NCI-H2107 treated with DMSO at 0.1 percent for 48 hours (cell line): ENCODE data around the gene SPRY4.
"Not testable (repeated sequence)": the region's sequence is repeated elsewhere in the genome, so short reads cannot be mapped to it uniquely, and the experiment has no call there.

Experiments used
- DNase-seq: peaks from one replicate; lab custom pipeline; 2025; ENCODE audit not compliant: unreplicated experiment; lab: John Stamatoyannopoulos, UW

SPRY4 gene

DNA sequence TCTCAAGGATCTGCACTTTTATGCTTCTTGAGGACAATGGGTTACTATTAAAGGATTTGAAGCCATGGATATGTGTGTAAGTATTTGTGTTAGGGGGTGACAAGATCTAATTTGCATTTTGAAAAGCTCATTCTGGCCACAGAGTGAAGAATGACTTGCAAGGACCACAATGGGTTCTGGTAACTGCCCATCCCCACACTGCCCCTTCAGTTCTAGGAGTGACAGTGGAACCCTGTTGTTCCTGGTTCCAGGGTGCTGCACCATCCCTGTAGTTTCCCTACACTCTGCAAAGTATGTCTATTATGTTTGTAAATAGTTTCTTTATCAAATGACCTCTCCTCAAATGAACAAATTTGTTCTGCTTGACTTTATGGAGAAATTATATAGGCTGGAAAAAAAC, 9.7 kb upstream of the SPRY4 start:
- DNase-seq: no peak

DNA sequence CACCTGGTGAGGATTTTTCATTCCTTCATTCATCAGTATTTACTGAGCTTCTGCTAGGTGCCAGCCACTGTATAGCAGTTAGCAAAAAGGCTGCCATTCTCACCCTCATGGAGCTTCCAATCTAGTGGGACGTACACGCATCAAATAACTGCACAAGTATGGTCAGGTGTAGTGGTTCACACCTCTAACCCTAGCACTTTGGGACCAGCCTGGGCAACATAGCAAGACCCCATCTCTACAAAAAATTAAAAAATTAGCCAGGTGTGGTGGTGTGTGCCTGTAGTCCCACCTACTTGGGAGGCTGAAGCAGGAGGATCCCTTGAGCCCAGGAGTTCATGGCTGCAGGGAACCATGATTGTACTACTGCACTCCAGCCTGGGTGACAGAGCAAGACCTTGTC, 8.9 kb upstream of the SPRY4 start:
- not testable (repeated sequence) for DNase-seq

DNA sequence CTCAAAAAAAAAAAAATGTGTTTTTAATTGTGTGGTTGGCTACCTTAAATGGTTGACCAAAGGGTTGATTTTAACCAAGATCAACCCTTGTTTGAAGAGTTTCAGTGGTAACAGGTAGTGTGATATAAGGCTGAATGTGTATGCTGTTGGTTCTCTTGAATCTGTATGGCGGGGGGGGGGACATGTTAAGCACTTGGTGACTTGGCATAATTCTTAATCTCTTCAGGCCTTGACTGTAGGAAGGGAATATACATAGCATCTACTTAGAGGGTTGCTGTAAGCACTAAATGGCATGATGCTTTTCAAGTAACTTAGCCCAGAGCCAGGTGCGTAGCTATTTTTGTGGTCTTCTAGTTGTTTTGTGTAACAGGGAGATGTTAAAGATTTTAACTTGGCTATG, 5.6 kb upstream of the SPRY4 start:
- no peak for DNase-seq

DNA sequence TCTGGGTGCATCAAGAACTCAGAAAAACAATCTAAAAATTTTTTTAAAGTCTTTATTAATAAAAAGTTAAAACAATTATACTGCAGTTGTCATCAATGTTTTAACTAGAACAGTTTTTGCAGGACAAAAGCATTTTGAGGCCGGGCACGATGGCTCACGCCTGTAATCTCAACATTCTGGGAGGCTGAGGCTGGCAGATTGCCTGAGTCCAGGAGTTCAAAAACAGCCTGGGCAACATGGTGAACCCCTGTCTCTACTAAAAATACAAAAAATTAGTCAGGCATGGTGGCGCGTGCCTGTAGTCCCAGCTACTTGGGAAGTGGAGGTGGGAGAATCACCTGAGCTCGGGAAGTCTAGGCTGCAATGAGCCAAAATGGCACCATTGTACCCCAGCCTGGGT, 5.2 kb upstream of the SPRY4 start:
- DNase-seq: no peak

DNA sequence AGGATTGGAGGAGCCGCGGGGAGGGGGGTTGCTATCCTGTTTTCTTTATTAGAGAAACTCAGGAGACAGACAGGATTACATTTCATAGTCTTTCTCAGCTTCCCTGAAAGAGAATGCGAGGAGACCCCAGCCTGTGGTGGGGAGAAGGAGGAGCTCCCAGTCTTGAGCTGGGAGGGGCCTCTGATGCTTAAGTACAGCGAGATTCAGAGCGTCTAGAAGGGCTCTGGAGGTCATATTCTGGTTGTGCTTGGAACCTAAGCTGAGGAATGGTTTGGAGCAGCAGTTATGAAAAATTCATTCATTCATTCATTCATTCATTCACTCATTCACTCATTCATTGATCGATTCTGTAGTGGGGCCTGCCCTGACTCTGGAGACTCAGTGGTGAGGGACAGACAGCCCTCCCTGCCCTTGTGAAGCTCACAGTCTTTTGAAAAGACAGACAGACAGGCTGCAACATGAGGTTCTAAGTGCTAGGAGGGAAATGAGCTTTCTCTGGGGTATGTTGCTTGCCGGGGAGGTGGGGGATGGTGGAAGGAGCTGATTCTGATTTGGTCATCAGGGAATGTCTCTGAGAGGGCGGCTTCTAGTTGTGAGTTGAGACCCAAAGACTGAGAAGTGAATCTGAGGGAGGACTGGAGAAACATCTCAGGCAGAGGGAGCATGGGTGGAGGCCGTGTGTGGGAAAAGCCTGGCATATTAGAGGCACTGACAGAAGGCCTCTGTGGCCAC, 2.5 kb upstream of the SPRY4 start:
- DNase-seq: no peak

DNA sequence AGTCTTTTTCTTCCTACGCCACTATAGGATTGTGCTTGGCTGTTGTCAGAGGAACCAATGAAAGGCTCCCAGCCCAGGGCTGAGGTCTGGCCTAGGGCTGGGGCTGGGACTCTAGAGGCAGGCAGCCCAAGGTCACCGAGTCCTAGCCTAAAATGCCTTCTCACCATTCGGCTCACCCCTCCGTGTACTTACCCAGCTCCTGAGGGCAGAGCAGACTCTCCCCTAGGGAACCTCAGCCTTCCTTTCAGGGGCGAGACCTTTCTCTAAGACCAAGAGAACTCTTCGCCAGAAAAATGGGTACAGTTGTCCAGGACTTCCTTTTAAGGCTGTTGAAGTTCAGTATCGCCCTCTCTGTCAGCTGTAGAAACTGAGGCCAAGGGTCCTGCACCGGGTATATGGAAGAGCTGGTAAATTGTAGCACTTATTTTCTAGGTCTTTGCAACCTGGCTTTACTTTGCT, 1.7 kb upstream of the SPRY4 start:
- no peak for DNase-seq

DNA sequence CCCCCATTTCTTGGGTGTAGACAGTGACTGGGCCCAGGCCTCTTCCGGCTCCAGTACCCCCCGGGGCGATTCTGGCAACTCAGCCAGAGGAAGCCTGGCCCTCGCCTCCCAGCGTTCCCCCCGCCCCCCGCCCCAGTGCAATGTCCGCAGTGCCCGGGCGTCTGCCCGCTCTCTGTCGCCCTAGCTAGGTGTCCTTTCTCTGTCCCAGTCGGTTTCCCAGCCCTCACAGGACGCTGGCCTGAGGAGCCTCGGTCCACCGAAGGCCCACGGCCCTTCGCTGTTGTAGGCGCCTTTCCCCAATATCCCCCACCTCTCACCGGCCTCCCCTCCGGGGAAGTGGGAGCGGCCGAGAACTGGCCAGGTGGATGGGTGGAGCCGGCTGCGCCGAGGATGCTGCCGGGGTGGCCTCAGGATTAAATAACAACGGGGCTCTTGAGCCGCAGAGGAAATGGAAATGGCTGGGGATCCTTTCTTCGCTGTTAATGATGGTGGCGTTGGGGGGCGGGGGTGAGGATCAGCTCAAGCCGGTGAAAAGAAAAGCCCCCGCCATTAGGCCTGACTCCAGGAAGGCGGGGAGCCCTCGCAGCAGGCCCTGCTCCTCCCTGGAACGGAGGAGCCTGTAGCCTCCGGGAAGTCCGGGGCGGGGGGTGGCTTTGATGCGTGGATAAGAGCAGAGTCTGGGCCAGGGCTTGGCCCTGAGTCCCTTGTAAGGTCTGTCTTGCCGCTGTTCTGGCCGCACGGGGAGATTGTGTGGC, 1.1 kb upstream of the SPRY4 start:
- DNase-seq: peak; percentile 2

DNA sequence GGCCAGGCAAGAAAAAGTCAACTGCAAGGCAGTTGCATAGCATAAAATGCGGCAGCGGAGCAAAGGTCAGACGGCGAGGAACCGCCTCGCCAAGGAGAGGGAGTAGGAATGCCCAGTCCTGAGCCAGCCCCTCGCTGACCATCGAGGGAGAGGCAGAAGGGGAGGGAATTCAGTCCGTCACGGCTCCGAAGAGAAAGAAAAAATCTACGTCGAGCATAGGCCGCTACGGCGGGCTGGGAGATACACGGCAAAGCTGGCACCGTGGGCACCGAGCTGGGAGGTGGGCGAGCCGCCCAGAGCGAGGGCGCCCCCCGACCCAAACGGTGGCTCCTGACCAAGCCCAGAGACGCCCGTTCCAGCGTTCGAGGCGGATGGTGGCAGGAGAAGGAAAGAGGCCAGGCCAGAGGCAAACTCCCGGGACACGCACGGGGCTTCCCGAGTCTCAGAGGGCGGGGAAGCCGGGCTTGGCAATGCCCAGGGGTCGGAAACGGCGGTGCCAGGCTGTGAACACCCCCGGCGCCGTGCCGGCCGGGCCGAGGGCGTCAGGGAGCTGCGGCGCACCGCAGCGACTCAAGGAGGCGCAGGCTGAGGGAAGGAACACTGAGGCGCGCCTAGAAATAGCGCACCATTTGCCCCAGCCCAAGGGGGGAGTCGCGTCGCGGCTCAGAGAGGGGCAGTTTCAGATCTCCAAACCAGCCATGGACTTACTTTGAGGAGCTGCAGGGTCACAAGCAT, 518 bp downstream of the SPRY4 start:
- no peak for DNase-seq

DNA sequence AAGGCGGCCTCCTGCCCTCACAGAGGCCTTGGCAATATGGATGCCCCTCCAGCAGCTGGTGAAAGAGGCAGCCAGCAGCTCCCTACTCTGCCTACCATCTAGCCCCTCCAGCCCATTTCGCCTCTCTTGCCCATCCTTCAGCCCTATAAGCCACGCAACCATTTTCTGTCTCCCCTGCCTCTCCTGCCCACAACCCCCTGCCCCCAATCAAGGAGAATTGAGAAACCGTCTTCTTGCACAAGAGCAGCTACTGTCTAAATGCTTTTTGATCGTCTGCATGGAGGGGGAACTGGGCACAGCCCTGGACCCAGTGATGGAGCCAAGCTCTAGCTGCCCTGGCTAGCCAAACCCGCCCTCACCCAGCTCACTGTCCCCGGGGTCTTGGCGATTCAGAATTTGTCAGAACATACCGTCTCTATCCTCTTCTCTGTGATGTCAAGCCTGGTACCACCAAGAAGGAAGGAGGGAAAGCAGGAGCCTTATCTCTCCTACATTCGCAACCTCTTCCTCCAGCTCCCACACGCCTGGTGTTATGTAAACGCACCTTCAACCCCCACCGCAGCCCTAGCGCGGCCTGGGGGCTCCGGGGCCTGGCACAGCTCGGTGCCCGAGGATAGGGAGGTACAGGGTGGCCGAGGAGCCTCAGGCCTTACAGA, 1.2 kb downstream of the SPRY4 start:
- DNase-seq: no peak

DNA sequence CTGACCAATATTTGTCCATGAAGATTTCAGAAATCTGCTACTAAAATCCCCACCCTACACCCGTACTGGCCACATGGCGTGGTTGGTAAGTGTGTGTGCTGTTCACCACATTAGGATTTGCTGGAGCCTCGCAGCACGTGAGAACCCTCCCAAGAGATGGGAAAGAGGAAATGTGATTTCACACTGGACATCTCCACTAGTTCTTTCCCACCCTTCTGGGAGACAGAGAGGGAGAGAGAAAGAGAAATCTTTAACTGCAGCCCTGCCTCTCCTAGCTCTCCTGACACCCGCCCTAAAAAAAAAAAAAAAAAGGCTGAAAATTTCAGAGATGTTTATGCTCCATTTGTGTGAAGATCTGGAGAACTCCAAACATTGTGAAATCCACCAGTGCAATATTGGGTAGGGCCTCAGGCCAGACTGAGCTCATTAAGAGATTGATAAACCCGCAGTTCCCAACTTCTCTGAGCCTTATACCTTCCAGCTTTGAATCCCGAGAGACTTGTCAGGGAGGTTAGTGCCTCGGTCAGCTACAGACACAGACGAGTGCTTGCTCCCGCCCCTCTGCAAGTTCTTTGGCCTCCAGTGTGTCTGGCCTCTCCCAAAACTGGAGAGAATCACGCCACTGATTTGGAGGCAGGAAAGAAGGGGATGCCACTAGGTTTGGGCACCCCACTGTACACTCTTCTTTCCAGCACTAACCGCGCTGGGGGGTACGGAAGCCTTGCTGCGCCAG, 1.9 kb downstream of the SPRY4 start:
- no peak for DNase-seq

DNA sequence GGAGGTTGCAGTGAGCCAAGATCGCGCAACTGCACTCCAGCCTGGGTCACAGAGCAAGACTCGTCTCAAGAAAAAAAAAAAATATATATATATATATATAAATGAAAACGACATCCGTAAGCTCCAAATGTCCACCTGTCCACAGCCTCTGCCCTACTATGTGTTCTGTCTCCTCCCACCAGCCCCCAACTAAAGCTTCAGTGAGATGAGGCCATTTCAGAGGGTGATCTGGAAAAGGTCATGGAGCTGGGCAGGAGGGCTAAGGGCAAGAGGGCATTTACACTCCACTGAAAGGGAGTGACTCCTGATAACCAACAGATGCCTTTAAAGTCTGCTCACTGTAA, 2.4 kb downstream of the SPRY4 start:
- DNase-seq: no peak

DNA sequence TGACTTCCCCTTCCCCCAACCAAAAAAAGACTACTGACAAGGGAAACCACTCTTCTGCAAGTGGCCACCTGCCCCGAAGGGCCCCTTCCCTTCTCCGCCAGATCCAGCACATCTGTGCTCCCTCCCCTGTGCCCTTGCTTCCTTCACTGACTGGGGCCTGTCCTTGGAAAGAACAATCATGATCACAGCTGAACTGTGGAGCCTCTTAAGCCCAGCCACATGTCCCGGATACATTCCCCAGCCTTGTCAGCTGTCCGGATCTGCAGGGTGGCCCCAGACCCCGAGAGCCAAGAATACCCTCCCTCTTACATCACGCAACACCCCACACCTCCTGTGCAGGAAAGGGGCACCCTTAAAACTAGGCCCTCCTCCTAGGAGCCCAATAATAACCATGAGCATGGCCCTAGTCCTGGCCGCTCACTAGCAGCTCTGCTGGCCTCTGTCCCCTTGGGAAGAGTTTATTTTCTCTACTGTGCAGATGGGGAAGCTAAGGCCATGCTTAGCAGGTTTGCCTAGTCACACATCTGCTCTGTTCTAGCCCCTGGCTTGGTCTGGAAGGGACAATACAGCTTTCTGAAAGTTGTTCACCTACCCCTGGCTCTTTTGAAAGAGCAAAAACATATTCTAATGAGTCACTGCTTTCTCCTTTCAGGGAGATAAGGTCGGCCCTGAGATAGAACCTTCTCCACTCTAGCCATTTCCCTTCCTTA, 3.8 kb downstream of the SPRY4 start:
- no peak for DNase-seq

DNA sequence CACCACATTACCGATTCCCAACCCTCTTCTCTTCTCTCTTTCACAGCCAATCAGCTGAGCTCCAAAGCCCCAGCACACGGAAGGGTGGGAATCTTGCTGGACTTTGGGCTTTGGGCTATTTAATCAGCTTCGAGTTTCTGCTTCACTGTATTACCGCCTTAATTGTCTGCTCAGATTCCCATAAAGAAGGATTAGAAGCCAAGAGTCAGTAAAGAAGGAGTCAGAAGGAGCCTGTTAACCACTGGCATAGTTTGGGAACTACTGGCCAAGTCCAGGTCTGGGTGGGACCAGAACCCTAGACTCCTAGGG, 4.4 kb downstream of the SPRY4 start:
- DNase-seq: no peak

DNA sequence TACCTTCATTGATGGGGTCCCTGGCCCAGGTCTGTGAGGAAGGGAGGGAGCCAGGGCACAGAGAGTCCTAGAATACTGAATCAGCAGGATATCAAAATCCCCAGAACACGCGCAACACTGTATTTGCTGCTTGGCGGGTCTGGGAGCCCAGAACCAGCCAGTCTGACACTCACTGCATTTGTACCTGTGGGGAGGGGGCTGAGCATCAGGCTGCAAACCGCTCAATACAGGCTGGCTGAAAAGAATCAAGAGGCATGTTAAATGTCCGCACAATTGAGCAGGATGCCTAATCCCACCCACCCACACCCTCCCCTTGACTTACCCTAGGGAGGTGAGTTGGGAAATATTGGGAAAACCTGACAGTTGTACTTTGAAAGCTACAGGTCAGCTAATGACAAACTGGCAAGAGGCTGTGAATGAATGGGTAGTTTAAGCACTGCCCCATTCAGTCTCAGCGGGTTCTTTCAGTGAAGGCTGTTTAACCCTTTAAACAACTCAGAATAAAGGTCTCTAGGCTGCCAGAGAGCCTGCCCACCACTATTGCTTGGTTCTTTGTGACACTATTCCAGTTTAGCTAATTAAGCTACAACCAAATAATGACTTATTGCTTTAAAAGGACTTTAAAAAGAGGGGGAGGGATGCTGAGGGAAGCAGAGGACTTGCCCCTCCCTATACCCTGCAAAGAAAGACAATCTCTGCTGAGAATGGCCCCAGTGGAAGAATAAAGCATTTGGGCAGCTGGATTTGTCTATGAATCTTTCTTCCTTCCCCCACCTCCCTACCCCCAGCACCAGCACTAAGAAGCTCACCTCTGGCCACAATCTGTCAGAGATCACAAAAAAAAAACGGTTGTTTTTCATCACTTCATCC, 5.0 kb downstream of the SPRY4 start:
- no peak for DNase-seq

DNA sequence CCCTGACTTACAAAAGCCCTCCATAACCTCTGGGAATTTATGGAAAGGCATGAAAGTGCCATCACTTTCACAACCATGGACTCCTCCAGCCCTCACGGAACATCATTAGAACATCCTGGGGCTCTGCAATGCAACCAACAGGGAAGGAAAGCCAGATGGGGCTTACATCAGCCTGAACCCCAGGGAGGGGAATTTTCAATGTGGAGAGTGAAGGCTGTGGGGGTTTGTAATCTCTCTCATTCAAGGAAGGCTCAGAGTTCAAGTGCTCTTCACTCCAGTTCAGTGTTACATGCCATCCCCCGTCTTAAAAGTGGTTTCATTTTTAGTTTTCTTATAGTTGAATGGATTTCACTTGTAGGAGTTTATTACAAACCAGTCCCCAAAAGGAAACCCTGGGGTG, 5.7 kb downstream of the SPRY4 start:
- DNase-seq: no peak

DNA sequence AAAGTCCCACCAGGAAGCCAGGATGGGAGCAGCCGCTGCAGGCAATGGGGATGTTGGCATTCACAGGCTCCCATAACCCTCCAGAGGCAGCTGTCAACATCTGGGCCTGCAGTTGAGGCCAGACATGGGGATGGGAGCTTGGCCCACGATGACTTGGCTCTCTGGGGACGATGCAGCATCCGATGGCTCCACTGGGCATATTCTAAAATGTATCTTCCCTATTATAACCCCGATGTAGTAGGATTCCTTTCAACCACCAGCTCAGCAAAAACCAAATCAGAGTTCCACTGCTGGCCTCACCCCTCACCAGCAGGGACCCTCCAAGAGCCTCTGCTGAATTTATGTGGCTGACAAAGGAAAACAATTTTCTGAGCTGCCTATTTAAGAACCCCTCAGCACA, 7.1 kb downstream of the SPRY4 start:
- no peak for DNase-seq

DNA sequence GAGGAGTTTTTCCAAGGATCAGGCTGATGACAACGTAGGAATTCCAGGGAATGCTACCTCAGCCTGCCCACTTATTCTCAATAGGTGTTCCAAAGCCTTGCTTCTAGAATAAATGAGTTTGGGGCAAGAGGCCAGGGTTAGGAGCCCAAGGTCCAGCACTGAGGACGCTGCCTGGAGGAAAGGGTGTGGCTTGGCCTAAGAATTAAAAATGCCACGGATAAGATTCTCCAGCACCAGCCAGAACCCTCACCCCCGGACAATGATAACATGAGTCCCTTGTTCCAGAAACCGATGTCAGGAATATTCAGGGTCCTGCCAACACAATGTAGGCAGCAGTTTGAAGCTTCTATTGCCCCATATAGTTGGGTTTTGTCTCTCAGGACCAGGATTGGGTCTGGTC, 7.6 kb downstream of the SPRY4 start:
- no peak for DNase-seq

DNA sequence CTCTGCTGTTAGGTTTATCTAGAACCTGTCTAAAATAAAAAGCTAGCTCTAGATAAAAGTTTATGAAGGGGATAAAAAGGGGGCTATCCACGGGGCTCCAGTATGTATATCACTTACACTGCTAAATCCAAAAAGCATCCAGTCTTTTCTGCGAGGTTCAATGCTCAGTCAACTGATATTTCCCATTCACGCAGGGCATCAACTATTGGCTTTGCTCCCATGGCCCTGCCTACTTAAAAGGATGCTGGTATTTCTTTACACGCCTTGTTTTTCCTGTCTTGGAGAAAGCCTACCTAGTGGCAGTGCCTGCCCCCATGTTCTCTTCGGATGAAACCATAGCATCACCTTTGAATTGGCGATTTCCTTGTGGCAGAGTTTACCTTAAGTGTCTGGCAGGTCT, 8.1 kb downstream of the SPRY4 start:
- DNase-seq: no peak

DNA sequence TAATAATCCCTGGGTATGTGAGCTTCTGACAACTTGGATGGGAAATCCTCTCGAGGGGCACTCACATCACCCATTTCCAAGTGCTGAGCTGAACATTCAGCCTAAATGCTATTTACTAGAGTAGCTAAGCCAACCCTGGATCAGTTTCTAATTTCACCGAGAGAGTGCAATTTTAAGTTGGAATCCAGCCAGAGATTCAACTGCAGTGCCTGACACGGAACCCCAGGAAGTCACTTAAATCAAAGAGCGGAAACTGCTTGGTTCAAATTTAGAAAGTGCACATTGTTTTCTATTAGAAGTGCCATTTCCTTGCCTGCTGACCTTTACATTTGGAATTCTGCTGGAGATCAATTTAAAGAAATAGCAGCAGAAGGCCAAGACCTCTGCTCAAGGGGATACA, 8.8 kb downstream of the SPRY4 start:
- peak; percentile 77 for DNase-seq
